ENCODE data around the gene CEMP1. TPM values are rescaled to one million over a fixed set of nuclear protein-coding genes. Genes with fewer than 3 reads are reported as not detected.
"Not testable (repeated sequence)": the region's sequence is repeated elsewhere in the genome, so short reads cannot be mapped to it uniquely, and the experiment has no call there.

CEMP1 gene
- total RNA-seq, 1 experiment from 2014 or later = not detected

DNA sequence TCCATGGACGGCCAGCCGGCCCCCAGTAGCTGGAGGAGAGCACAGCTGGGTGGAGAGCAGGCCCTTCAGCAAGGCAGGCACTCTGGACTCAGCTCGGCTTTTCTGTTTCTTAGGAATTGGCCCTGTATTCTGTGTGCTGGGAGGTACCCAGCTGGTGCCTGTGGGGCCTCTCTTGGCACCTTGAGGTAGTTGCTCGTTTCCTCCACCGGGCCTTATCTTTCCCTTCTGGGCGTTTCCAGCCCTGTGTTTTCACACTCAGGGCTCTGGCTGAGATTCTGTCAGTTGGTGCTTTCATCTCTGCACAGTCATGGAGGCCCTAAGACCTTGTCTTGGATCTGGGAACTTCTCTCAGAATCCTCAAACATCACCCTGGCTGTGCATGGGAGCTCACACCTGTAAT, 36.3 kb upstream of the CEMP1 start:
- no CpG with 5 or more reads among the region's 6 CpGs for WGBS (ENCODE audit: extremely low coverage, insufficient read length, low lambda C conversion rate)
- H2BK5ac ChIP-seq (ENCODE audit: insufficient read length, low read length); H3K4ac ChIP-seq (ENCODE audit: low read depth, low read length): not testable (repeated sequence)

More for the DNA sequence above, 36.3 kb upstream of the CEMP1 start:
- H3K36me3 Mint-ChIP-seq (ENCODE audit: insufficient read depth in 1 of 3, low read depth in 3 of 3); H3K56ac ChIP-seq (ENCODE audit: insufficient read length, low read depth, low read length); H3K14ac ChIP-seq (ENCODE audit: insufficient read depth, low read length); H3K9ac ChIP-seq (ENCODE audit: extremely low read depth, insufficient read length, low read length); H3T11ph ChIP-seq (ENCODE audit: low read length); H3K9me3 Mint-ChIP-seq; H2BK20ac ChIP-seq (ENCODE audit: low read depth, low read length, poor library complexity, severe bottlenecking); H3K27me3 ChIP-seq (ENCODE audit: insufficient read depth, low read length); H3K27ac Mint-ChIP-seq; H3K4me1 ChIP-seq (ENCODE audit: insufficient read depth, low read length); H2AFZ ChIP-seq (ENCODE audit: low read length); H3K23me2 ChIP-seq (ENCODE audit: insufficient read length, low read depth, low read length, poor library complexity, severe bottlenecking); H3K4me2 ChIP-seq (ENCODE audit: insufficient read depth, insufficient read length, low read length); H3K23ac ChIP-seq (ENCODE audit: insufficient read length, low read depth, low read length); H3K27me3 Mint-ChIP-seq (ENCODE audit: low read depth); H2BK12ac ChIP-seq (ENCODE audit: insufficient read length, low read depth, low read length); H4K5ac ChIP-seq (ENCODE audit: insufficient read length, low read depth, low read length); H3K79me1 ChIP-seq (ENCODE audit: insufficient read depth, low read depth, low read length, poor library complexity, severe bottlenecking); H3K27ac ChIP-seq (ENCODE audit: insufficient read length, low read depth, low read length); H2BK120ac ChIP-seq (ENCODE audit: low read depth, low read length, poor library complexity, severe bottlenecking); H4K8ac ChIP-seq (replicated peaks; ENCODE audit: insufficient read length, low read depth, low read length); H3K9me3 ChIP-seq (ENCODE audit: control insufficient read depth, low read depth, low read length); H3K4me3 Mint-ChIP-seq; H4K91ac ChIP-seq (ENCODE audit: insufficient read length, low read depth, low read length); H4K20me1 ChIP-seq (ENCODE audit: control insufficient read depth, insufficient read depth, insufficient read length); H2AK5ac ChIP-seq (ENCODE audit: insufficient read length, low read length); H3K4me1 Mint-ChIP-seq; DNase-seq; H2BK15ac ChIP-seq (ENCODE audit: low read depth, low read length); H3K79me2 ChIP-seq (ENCODE audit: insufficient read depth, low read length); H3K18ac ChIP-seq (ENCODE audit: insufficient read length, low read depth, low read length): not testable (repeated sequence)
